COR-L47 (cell line): ENCODE measurements around the gene ORAI1.
"Not testable (repeated sequence)": the region's sequence is repeated elsewhere in the genome, so short reads cannot be mapped to it uniquely, and the experiment has no call there.

Experiments
- DNase-seq: peaks from one replicate; lab custom pipeline; 2025; lab: John Stamatoyannopoulos, UW

ORAI1 gene

DNA sequence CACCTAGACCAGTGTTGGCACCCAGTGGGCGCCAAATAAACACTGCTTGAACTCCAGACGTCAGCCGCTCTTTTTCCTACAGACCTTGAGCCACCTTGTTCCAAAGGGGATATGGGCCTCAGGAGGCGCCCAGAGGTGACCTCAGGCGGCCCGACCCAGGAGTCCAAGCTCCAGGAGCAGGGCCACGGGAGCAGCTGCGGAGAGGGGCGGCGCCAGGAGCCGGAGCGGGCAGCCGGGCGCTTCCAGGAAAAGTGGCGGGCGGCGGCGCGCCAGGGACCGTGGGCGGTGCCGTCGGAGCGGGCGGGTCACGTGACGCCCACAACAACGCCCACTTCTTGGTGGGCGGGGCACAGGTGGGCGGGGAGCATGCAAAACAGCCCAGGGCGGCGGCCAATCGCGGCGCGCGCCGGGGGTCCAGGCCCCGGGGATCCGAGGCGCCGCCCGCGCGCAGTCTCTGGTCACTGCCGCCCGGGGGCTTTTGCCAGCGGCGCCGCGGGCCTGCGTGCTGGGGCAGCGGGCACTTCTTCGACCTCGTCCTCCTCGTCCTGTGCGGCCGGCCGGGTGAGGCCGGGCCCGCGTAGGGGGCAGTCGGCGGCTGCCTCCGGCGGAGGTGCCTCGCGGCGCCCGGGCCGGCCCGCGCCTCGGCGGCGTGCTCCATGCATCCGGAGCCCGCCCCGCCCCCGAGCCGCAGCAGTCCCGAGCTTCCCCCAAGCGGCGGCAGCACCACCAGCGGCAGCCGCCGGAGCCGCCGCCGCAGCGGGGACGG lies at the start of gene ORAI1:
Gene ORAI1, plus strand, starts transcription at position 444 of the 766 bp plus-strand sequence.
- peak; percentile 87 for DNase-seq

- DNase-seq, result no peak
Measured at GRCh38 chr12:121576851-121577391, 49.4 kb upstream of the ORAI1 start.

DNA sequence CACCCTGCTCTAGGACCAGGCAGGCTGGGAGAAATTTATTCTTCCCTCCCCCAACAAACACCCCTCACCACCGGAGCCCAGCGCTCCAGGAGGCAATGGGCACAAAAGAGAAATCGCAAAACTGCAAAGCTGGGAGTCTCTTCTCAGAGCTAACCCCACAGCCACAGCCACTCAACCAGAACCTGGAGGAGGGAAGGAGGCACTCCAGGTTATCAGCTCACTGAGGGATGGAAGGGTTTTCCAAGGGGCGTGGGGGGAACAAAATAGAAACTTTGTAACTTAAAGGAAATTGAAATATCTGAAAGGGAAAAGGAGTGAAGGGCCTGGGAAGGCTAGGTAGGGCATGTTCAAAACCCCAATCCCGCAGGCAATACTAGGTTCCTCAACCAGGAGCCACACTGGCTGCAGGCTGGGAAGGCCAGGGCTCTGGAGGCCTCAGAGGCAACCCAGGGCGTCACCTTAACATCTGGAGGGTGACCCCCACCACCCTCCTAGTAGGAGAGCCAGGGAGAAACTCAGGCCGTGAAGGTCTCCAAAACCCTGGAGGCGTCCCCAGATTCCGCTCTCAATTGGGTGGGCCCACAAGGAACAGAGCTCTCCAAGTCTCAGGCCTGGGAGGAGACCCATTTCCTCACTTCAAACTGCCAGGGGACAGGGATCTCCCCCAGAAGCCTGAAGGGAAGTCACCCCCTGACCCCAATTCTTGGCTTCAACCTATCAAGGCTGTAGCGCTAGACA lies 48.7 kb upstream of the ORAI1 start:
- DNase-seq, result no peak

GRCh38 chr12:121578230-121579189 lies 47.8 kb upstream of the ORAI1 start:
- no peak for DNase-seq

- DNase-seq, result peak; percentile 16
Measured at GRCh38 chr12:121579190-121579791, 47.0 kb upstream of the ORAI1 start.

- DNase-seq, result peak; percentile 59
Measured at GRCh38 chr12:121579981-121580868, 46.1 kb upstream of the ORAI1 start.

- no peak for DNase-seq
Measured at GRCh38 chr12:121580959-121581685, 45.2 kb upstream of the ORAI1 start, which contains the start of gene KDM2B. Gene KDM2B, minus strand, starts transcription at chr12:121581023. Its CDS starts 112 bp downstream, at chr12:121580911.

GRCh38 chr12:121581686-121582429 lies 44.5 kb upstream of the ORAI1 start:
- DNase-seq, result no peak

GRCh38 chr12:121582583-121583333 lies 43.6 kb upstream of the ORAI1 start:
- no peak for DNase-seq

DNA sequence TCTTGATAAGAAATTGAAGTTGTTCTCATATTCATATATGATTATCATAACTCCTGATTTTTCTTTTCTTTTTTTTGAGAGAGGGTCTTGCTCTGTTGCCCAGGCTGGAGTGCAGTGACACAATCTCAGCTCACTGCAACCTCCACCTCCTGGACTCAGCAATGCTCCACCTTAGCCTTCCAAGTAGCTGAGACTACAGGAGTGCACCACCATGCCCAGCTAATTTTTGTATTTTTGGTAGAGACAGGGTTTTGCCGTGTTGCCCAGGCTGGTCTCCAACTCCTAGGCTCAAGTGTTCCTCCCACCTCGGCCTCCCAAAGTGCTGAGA lies 43.0 kb upstream of the ORAI1 start:
- not testable (repeated sequence) for DNase-seq

DNA sequence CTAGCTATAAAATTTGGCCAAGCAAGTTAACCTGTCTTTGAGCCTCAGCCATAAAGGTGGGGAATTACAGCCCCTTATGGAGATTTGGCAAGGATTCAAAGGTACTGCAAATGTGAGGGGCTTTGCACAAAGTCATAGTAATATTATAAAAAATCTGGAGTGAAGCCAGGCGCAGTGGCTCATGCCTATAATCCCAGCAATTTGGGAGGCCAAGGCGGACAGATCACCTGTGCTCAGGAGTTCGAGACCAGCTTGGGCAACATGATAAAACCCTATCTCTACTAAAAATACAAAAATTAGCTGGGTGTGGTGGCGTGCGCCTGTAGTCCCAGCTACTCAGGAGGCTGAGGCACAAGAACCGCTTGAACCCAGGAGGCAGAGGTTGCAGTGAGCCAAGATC lies 41.4 kb upstream of the ORAI1 start:
- not testable (repeated sequence) for DNase-seq

DNA sequence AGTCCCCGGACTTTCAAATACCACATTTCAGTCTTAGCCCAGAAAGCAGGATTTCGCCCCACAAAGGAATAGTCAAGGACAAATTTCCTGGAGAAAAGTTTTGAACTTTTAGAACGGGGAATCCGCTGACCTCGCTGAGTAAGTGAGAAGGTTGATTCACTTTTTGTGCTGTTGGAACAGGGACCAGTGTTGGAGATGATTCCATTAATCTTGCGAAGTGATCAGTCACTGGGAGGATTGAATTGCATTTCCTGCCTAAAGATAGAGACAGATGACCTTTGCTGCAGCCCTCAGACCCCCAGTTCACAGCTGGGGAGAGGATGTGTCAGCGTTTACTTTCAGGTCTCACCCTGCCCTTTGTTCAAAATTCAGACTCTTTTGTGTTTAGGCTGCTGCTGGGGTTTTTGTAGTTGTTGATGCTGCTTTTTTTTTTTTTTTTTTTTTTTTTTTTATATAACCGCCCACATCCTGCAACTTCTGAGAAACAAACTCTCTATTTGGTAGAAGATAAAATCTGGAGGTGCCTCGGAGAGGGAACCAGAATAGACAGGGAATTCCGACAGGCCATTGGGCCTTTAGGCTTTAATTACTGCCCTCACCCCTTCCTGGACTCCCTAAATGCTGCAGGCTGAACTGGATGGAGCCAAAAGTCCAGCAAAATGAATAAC lies 35.7 kb upstream of the ORAI1 start:
- DNase-seq, result no peak

GRCh38 chr12:121592320-121592719 lies 34.0 kb upstream of the ORAI1 start:
- DNase-seq, result no peak

GRCh38 chr12:121595520-121595919 lies 30.8 kb upstream of the ORAI1 start:
- DNase-seq, result no peak

- no peak for DNase-seq
Measured at GRCh38 chr12:121596526-121596925, 29.8 kb upstream of the ORAI1 start.

- DNase-seq, result no peak
Measured at GRCh38 chr12:121600702-121601336, 25.5 kb upstream of the ORAI1 start.

GRCh38 chr12:121602766-121603165 lies 23.6 kb upstream of the ORAI1 start:
- no peak for DNase-seq
